Common myeloid progenitor, CD34-positive (primary cell): ENCODE data around the gene ZNF385B.

ENCODE experiments used
- CTCF ChIA-PET: fragments of 350-600 bp; sonication (Branson Sonifier 250); formaldehyde crosslinking; loops from one replicate; lab custom pipeline; 2021; ENCODE audit warnings: antibody characterized with exemption; lab: Charles Lee
- POLR2A ChIA-PET: fragments of 350-600 bp; sonication (Branson Sonifier 250); formaldehyde crosslinking; loops from one replicate; lab custom pipeline; 2021; ENCODE audit warnings: antibody characterized with exemption; lab: Charles Lee
- DNase-seq, 3 donors: peaks; one replicate each; pipeline versions ENCODE4 v3.0.0 to v3.0.0-alpha.2; 2013
- H3K27ac ChIP-seq, 2 experiments: 1 replicate in 1 of 2; 2 replicates in 1 of 2; pipeline ENCODE4 v1.7.0; 2013; ENCODE audit warnings: inconsistent platforms in 2 of 2, low read length in 2 of 2, mild to moderate bottlenecking in 2 of 2, low read depth in 1 of 2, moderate library complexity in 1 of 2; ENCODE audit not compliant: severe bottlenecking in 2 of 2, insufficient read depth in 1 of 2, poor library complexity in 1 of 2
- H3K27me3 ChIP-seq, 5 experiments: replicated peaks in 2 of 5; 1 replicate in 3 of 5; 2 replicates in 2 of 5; pipeline versions ENCODE4 v1.6.1 to v1.7.0; 2013; ENCODE audit warnings: low read length in 4 of 5, mild to moderate bottlenecking in 2 of 5, moderate library complexity in 2 of 5, inconsistent platforms in 1 of 5; ENCODE audit not compliant: insufficient read depth in 5 of 5, control insufficient read depth in 4 of 5
- H3K36me3 ChIP-seq, 4 experiments: 1 replicate in 2 of 4; 2 replicates in 2 of 4; pipeline versions ENCODE4 v1.6.1 to v1.7.0; 2013; ENCODE audit warnings: low read length in 3 of 4, control low read depth in 1 of 4, mild to moderate bottlenecking in 1 of 4; ENCODE audit not compliant: control insufficient read depth in 4 of 4, insufficient read depth in 4 of 4
- H3K4me1 ChIP-seq, 4 experiments: 1 replicate in 3 of 4; 2 replicates in 1 of 4; pipeline versions ENCODE4 v1.6.1 to v1.7.1; 2013; ENCODE audit warnings: low read length in 3 of 4, mild to moderate bottlenecking in 3 of 4, control low read depth in 1 of 4, inconsistent platforms in 1 of 4, moderate library complexity in 1 of 4; ENCODE audit not compliant: control insufficient read depth in 4 of 4, insufficient read depth in 4 of 4; ENCODE audit errors: control extremely low read depth in 1 of 4
- H3K4me3 ChIP-seq, 7 experiments: 1 replicate in 4 of 7; 2 replicates in 3 of 7; pipeline versions ENCODE4 v1.5.1 to v1.7.0; 2013; ENCODE audit warnings: mild to moderate bottlenecking in 7 of 7, low read length in 6 of 7, moderate library complexity in 6 of 7, inconsistent platforms in 2 of 7, low read depth in 2 of 7, control low read depth in 1 of 7; ENCODE audit not compliant: insufficient read depth in 4 of 7, control insufficient read depth in 1 of 7; ENCODE audit errors: extremely low read depth in 1 of 7
- H3K9me3 ChIP-seq, 5 experiments: 1 replicate in 4 of 5; 2 replicates in 1 of 5; pipeline versions ENCODE4 v1.6.1 to v1.7.1; 2013; ENCODE audit warnings: low read length in 4 of 5, mild to moderate bottlenecking in 2 of 5, inconsistent platforms in 1 of 5, low read depth in 1 of 5, moderate library complexity in 1 of 5; ENCODE audit not compliant: control insufficient read depth in 4 of 5, insufficient read depth in 2 of 5; ENCODE audit errors: control extremely low read depth in 1 of 5
- WGBS: methylation state at CpG from one replicate; pipeline ENCODE4 v1.1.5; 2013; ENCODE audit not compliant: insufficient coverage; 5-methylcytosine and 5-hydroxymethylcytosine counted together

The ZNF385B gene

GRCh38 chr2:179580378-179581146 lies 280.9 kb downstream of the ZNF385B start:
- Histone ChIP-seq H3K27me3 (no peaks in the 10 kb centered on the region), H3K9me3 (peaks cover 0 to 2% (median 0%) of the 10 kb centered on the region in 5 experiments), H3K4me3 (no peak overlapping the region), H3K36me3 (no peaks in the 10 kb centered on the region), H3K4me1 (no peaks in the 10 kb centered on the region), H3K27ac (no peak overlapping the region)
- WGBS: 89% methylated on average over 3 of the region's 4 CpGs
- no peak for DNase-seq
- ChIA-PET POLR2A (no interaction called here), CTCF (no interaction called here)

DNA sequence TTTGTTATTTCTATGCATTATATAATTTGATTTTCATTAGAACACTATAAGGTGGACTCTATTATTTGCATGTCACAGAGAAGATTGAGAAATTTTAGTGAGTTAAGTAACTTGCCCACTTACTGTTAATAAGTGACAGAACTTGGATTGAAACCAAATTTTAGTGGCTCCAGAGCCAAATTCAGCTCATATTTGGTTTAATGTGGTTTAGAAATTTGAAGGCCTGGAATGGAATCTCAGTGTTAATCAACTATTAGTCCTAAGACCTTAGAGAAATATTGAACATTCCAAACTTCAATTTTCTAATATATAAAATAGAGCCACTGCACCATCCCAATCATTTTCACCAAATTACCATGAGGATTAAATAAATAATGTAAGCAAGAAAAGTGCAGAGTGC lies 281.6 kb downstream of the ZNF385B start:
- H3K4me3 ChIP-seq: no peak overlapping the region
- H3K4me1 ChIP-seq: no peaks in the 10 kb centered on the region
- CTCF ChIA-PET: no interaction called here
- POLR2A ChIA-PET: no interaction called here
- H3K9me3 ChIP-seq: peaks cover 0 to 2% (median 0%) of the 10 kb centered on the region in 5 experiments
- H3K36me3 ChIP-seq: no peaks in the 10 kb centered on the region
- no peaks in the 10 kb centered on the region for H3K27me3 ChIP-seq
- H3K27ac ChIP-seq: no peak overlapping the region
- DNase-seq: no peak

DNA sequence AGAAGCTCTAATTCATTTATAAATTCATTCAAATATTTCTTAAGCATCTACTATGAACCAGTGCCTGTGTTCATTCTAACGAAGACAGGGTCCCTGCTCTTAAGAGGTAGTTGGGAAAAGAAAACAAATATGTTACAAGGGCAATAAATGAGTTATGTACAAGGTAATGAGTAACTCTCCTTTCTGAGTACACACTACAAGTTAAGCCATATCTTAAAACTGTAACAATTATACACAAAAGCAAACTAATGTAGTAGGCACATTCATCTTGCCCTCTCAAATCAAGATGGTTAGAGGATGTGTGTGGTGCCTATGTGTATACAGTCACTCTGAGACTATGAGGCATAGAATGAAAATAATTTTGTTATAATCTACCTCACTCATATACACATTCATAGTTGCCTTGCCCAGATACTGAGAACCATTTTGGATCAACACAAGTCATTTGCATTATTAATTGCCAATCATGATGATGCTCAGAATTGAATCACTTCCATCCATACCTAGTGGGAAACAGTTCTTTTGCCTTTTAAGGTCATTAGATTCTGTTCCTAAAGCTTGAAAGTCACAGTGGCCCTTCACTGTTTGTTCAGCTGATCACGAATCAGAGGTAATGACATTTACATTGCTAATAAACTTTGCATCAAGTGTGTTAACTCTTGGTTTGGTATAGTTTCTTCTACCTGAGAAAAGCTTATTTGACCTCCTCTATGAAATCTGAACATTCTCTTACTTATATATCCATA lies 283.1 kb downstream of the ZNF385B start:
- H3K9me3 ChIP-seq: peaks cover 0 to 2% (median 0%) of the 10 kb centered on the region in 5 experiments
- H3K27me3 ChIP-seq: no peaks in the 10 kb centered on the region
- ChIA-PET POLR2A (no interaction called here), CTCF (no interaction called here)
- no CpG with 5 or more reads among the region's 2 CpGs for WGBS
- H3K27ac ChIP-seq: no peak overlapping the region
- H3K4me3 ChIP-seq: no peak overlapping the region
- DNase-seq: no peak
- H3K4me1 ChIP-seq: no peaks in the 10 kb centered on the region
- no peaks in the 10 kb centered on the region for H3K36me3 ChIP-seq

DNA sequence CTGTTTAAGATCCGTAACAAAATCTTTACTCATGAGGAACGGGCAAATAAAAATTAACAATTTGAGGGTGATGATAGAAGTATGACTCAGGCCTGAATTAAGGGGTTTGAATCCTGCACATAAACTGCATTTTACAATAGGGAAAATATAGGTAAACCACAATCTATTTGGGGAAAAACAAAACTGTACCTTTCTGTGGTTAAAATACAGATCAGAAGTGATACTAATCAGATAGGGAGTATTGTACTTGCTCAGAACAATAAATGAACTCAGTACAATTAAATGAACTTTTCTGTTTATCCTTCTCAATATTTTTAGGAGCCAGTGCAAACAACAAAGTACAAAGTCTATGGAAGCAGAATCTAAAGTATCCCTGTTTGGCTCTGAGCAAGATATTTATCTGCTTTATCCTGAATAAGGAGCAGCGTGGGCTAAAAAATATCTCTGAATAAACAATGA lies 287.3 kb downstream of the ZNF385B start:
- no peaks in the 10 kb centered on the region for H3K9me3 ChIP-seq
- H3K36me3 ChIP-seq: no peaks in the 10 kb centered on the region
- POLR2A ChIA-PET: no interaction called here
- no peaks in the 10 kb centered on the region for H3K4me1 ChIP-seq
- DNase-seq: no peak
- no CpG with 5 or more reads among the region's 3 CpGs for WGBS
- H3K27ac ChIP-seq: no peak overlapping the region
- CTCF ChIA-PET: no interaction called here
- H3K27me3 ChIP-seq: no peaks in the 10 kb centered on the region
- no peak overlapping the region for H3K4me3 ChIP-seq

DNA sequence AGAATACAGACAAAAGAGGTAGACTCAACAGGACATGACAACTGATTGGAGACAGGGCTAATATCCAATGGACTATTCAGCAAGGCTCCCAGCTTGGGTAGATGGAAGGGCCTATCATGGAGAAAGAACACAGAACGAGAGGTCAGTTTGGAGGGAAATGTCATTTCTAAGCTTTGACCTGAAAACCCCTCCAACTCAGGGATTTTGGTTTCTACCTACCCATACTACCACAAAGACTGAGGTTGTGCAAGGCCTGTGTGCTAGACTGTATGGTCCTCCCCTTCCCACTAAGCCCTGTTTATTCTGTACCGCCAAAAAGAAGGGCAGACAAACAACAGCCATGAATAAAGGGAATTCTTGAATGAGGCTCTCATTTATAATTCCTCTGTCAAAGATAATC lies 288.9 kb downstream of the ZNF385B start:
- H3K9me3 ChIP-seq: no peaks in the 10 kb centered on the region
- WGBS: no CpG with 5 or more reads among the region's 2 CpGs
- no peaks in the 10 kb centered on the region for H3K36me3 ChIP-seq
- H3K4me1 ChIP-seq: no peaks in the 10 kb centered on the region
- no peak overlapping the region for H3K4me3 ChIP-seq
- ChIA-PET POLR2A (no interaction called here), CTCF (no interaction called here)
- H3K27ac ChIP-seq: no peak overlapping the region
- no peaks in the 10 kb centered on the region for H3K27me3 ChIP-seq
- DNase-seq: no peak

DNA sequence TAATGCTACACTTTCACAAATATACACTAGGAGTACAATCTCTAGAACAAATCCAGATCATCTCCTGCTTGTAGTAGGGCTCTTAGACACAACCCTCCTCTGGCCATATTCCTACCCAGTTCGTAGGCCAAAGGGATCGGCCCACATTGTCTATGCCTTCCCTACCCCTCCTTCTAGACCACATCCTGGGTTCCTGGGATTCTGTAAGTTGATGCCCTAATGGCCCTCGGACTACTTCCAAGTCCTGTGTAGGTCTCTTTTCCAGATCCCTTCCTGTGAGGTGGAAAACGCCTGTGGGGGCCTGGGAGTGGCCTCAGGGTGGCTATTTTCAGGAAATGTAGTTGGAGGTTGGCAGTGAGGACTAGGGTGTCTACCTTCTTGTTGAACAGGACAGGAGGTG lies 289.7 kb downstream of the ZNF385B start:
- ChIA-PET CTCF (no interaction called here), POLR2A (no interaction called here)
- no peak overlapping the region for H3K27ac ChIP-seq
- no peak for DNase-seq
- WGBS: 93% methylated on average over 4 of the region's 4 CpGs
- no peaks in the 10 kb centered on the region for H3K4me1 ChIP-seq
- H3K9me3 ChIP-seq: no peaks in the 10 kb centered on the region
- H3K4me3 ChIP-seq: no peak overlapping the region
- no peaks in the 10 kb centered on the region for H3K27me3 ChIP-seq
- no peaks in the 10 kb centered on the region for H3K36me3 ChIP-seq

GRCh38 chr2:179571252-179571651 lies 290.2 kb downstream of the ZNF385B start:
- Histone ChIP-seq H3K27ac (no peak overlapping the region), H3K4me1 (no peaks in the 10 kb centered on the region), H3K27me3 (no peaks in the 10 kb centered on the region), H3K9me3 (no peaks in the 10 kb centered on the region), H3K4me3 (no peak overlapping the region), H3K36me3 (no peaks in the 10 kb centered on the region)
- ChIA-PET CTCF (no interaction called here), POLR2A (no interaction called here)
- WGBS: 88% methylated on average over 1 of the region's 1 CpG
- DNase-seq: no peak
